EL (cell line): Measurements from ENCODE around the gene HIPK2.

Experiments
- DNase-seq: peaks from one replicate; pipeline ENCODE4 v3.0.0-alpha.2; 2016

The HIPK2 gene

DNA sequence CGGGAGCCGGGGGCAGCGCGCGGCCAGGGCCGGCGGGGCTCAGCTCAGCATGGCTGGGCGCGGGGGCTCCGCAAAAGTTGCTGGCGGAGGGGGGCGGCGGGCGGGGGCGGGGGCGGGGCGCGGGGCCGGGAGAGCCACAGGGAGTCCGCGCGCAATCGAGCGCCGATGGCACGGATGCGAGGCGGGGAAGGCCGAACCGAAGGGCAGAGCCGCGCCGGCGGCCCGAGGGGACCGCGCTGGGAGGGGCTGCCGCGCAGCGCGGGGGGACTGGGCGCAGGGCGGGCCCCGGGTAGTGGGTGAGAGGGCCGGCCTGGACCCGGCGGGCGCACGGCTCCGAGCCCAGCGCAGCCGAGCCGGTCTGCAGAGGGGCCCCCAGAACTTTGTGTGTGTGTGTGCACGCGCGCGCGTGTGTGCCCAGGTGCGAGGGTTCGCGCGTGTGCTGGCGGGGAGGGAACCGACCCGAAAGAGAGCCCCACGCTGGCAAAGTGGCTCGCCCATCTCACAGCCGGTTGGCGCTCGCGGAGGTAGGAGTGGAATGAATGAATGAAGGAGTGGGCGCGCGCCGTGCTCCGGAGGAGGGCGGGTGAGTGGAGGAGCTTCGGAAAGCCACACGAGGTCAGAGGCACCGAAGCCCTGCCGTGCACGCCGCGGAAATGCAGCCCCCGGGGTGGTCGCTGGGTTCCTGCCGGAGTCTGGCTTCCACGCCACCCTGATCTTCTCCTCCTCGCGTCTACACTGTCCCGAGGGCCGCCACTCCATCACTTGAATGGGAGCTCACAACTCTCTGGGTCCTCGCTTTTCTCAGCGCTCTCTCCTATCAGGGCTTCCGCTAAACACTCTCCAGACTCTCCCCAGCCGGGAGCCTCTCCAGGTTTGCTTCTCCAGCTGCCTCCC is at the start of gene HIPK2:
Gene HIPK2, minus strand, starts transcription at position 51 of the 894 bp plus-strand sequence. CDS start 375 bp downstream, outside the sequence.
- DNase-seq = peak; percentile 69

DNA sequence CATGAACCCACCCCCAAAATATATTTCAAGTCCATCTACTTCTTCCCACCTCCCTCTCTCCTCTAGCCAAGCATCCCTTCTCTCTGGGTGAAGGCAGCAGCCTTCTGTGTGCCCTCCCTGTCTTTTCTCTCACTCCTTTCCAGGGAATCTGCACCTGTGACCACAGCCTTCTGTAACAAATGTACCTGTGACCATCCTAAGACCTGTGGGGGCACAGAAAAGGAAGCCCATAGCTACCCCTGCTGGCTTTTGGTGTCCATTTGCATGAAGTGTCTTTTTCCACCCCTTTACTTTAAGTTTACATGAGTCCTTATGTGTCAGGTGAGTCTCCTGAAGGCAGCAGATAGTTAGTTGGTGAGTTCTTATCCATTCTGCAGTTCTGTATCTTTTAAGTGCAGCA is 49.2 kb upstream of the HIPK2 start:
- DNase-seq = no peak

- DNase-seq = peak; percentile 47
Observed at GRCh38 chr7:139825666-139826290, 48.0 kb upstream of the HIPK2 start.

GRCh38 chr7:139823959-139824521 is 46.2 kb upstream of the HIPK2 start:
- DNase-seq = no peak

GRCh38 chr7:139822855-139823254 is 45.1 kb upstream of the HIPK2 start:
- no peak for DNase-seq

- no peak for DNase-seq
Observed at GRCh38 chr7:139821349-139822105, 43.7 kb upstream of the HIPK2 start.

- no peak for DNase-seq
Observed at GRCh38 chr7:139820089-139820488, 42.3 kb upstream of the HIPK2 start.

DNA sequence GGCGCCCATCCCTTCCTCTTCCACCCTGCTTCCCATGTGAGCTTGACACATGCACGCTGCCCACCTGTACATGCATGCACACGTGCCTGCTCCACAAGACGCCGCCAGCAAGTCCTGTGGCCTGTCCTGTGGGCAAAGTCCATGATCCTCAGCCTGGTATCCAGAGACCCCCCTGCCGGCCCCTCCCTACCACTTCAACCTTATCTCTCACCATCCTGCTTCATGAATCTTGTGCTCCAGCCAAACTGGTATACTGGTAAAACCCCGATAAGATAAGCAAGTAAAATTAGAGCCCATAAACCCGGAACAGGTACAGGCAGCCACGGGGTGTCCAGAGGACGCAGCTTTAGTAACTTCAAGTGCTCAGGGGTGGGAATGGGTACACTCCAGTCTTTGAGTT is 39.5 kb upstream of the HIPK2 start:
- no peak for DNase-seq

- no peak for DNase-seq
Observed at GRCh38 chr7:139813689-139814088, 35.9 kb upstream of the HIPK2 start.

- DNase-seq = no peak
Observed at GRCh38 chr7:139813151-139813550, 35.4 kb upstream of the HIPK2 start.

DNA sequence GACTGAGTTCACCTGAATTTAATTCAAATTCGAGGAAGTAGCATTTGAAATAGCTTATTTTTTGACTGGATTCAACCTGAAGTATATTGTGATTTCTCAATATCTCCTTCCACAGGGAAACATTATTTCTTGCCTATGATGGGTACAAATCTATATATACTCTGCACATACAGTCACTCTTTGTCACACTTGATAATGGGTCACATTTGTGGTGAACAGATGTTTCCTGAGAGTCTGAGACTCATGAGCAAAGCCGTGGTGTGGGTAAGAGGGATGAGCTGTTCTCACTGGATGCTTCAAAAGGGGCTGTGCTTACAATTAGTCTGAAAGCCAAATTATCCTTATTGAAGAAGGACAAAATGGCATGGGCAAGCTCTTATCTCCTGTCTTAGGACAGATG is 33.3 kb upstream of the HIPK2 start:
- no peak for DNase-seq

DNA sequence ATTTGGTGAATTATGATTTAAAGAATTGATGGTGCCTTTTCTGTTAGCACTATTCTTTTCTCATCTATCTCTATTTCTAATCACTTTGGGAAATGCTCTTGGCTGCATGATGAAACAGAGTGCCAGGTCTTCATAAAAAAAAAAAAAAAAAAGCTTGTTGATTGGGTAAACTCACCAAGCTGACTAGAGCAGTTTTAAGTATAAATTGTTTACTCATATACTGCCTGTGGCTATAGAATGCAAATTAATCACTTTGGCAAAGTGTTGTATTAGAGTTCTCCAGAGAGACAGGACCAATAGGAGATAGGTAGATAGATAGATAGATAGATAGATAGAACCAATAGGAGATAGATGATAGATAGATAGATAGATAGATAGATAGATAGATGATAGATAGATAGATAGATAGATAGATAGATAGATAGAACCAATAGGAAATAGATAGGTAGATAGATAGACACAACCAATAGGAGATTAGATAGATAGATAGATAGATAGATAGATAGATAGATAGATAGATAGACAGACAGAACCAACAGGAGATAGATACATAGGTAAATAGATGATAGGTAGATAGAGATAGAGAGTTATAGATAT is 31.1 kb upstream of the HIPK2 start:
- no peak for DNase-seq

- no peak for DNase-seq
Observed at GRCh38 chr7:139808427-139808826, 30.6 kb upstream of the HIPK2 start.

DNA sequence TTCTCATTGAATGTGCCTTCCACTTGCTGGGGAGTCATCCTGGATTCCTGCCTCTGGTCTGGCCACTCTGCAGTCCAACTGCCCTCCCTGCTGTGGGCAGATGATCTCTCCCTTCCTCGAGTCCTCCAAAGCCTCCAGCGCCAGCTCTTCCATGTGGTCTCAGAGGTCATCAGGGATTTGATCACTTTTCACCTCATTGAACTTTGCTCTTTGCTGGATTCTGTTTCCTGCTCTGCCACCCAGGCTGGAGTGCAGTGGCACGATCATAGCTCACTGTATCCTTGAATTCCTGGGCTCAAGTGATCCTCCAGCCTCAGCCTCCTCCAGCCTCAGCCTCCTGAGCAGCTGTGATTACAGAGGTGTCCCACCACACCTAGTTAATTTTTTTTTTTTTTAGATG is 29.2 kb upstream of the HIPK2 start:
- DNase-seq = no peak

DNA sequence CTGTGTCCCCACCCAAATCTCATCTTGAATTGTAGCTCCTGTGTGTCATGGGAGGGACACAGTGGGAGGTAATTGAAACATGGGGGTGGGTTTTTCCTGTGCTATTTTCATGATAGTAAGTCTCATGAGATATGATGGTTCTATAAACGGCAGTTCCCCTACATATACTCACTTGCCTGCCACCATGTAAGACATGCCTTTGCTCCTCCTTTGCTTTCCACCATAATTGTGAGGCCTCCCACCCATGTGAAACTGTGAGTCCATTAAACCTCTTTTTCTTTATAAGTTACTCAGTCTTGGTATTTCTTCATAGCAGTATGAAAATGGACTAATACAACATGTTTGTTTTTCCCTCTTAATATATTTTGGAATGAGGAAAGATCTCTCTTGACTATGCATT is 26.8 kb upstream of the HIPK2 start:
- DNase-seq = no peak

- DNase-seq = no peak
Observed at GRCh38 chr7:139799586-139799985, 21.8 kb upstream of the HIPK2 start.

DNA sequence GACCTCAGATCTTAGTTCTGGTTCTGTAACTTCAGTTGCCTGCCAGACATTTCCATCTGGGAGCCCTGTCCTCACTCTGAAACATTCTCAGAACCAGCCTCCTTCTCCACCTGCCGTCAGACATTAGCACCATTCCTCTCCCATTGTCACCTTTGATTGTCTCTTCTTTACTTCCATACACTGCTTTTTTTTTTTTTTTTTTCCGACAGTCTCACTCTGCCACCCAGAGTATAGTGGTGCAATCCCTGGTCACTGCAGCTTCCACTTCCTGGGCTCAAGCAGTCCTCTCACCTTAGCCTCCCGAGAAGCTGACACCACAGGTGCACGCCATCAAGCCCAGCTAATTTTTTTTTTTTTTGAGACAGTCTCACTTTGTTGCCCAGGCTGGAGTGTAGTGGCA is 21.1 kb upstream of the HIPK2 start:
- no peak for DNase-seq

DNA sequence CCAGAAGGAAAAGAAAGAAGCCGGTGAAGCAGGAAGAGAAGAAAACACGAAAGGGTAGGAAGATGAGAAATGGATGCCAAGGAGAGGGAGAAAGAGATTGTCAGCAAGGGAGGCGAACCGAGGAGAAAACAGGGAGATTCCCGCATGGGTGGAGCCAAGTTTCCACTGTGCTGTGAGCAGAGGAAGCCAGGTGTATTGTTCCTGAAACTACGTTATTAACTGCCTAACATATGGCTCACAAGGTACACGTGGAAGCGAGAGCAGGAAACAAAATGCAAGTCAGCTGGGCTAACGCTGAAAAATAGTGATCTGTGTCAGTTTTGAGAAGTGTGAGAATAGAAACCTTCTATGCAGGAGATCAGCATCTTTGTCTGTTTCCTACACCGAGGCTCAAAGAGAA is 20.4 kb upstream of the HIPK2 start:
- DNase-seq = no peak

- no peak for DNase-seq
Observed at GRCh38 chr7:139797607-139798006, 19.8 kb upstream of the HIPK2 start.

DNA sequence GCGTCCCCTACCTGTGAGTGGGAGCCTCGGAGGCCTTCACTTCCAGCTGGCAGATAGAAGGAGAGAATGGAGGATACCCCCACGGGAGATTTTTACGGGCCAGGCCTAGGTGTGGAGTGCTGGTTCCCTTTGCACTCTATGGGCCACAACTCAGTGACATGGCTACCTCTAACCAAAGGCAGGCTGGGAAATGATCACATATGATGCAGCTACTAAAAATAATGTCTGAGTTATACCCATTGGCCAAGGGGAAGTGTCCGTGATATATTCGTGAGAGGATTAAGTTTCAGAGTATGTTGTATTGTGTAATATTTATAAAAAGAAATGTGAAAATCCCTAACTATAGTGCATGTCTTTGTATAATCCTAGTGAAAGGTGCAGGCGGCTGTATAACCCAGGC is 13.5 kb upstream of the HIPK2 start:
- no peak for DNase-seq

- DNase-seq = no peak
Observed at GRCh38 chr7:139784648-139785047, 6.8 kb upstream of the HIPK2 start.

DNA sequence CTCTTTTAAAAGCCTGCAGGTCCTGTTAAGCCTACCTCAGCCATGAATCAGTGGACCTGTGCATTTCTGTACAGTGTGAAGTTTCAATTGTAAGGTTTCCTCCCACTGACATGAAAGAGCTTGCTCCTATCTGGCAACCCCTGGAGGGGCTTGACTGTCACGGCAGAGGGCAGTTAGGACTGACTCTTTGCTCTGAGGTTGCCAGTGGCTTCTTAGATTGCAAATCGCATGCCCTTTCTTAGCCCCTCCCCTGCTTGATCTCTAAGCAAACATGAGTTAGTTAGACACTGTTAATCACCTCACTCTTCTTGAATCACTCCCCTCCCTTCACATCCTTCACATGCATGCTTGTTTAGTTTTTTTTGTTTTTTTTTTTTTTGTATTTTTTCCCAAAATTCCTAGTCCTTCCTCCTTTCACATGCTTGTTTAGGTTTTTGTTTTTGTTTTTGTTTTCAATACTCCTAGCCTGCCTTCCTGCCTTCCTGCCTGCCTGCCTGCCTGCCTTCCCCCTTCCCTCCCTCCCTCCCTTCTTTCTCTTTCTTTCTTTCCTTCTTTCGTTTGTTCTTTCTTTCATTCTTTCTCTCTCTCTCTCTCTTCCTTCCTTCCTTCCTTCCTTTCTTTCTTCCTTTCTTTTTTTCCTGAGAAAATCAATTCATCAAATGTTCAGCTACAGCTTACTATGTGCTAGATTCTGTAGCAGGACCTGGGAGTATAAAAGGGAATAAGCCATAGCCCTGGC is 6.0 kb upstream of the HIPK2 start:
- DNase-seq = no peak
